ENCODE measurements around the gene CSH1. TPM values are rescaled to one million over a fixed set of nuclear protein-coding genes. Genes with fewer than 3 reads are reported as not detected.
A peak's percentile ranks its signal among the peaks of the same experiment; 100 is the strongest.
"Not testable (repeated sequence)": the region's sequence is repeated elsewhere in the genome, so short reads cannot be mapped to it uniquely, and the experiment has no call there.

CSH1 gene
- total RNA-seq, 1 experiment from 2014 or later, result not detected

DNA sequence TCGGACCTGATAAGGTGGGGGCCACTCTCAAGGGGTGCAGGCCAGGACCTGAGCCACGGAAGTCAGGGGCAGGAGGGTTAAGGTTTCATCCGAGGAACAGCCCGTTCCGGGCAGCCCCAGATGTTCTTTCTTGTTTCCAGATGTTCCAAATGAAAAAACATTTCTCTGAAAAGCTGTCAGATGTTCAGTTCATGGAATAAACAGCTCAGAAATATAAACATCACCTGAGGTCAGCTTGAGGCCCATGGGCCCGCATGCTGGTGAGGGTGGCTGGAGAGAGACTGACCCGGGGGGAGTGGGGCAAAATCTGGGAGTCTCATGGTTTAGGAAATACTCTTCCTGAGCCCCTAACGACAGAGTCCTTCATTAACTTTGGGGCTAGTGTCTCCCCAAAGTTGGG is 37.2 kb upstream of the CSH1 start:
- no peak for DNase-seq

GRCh38 chr17:63932721-63933120 is 36.3 kb upstream of the CSH1 start:
- Histone ChIP-seq H3K36me3 (replicated peaks; ENCODE audit: control insufficient read depth, insufficient read depth, low read length) (no peaks in the 10 kb centered on the region), H3K27me3 (ENCODE audit: control insufficient read depth, insufficient read depth, low read length) (no peaks in the 10 kb centered on the region), H3K4me3 (ENCODE audit: insufficient read depth, low read depth, low read length) (no peak overlapping the region)
- DNase-seq, result no peak

More for the DNA sequence above, 37.2 kb upstream of the CSH1 start:
- Histone ChIP-seq H3K4me3 (ENCODE audit: insufficient read depth, low read depth, low read length) (no peak overlapping the region), H3K27me3 (ENCODE audit: control insufficient read depth, insufficient read depth, low read length) (no peaks in the 10 kb centered on the region), H3K36me3 (replicated peaks; ENCODE audit: control insufficient read depth, insufficient read depth, low read length) (no peaks in the 10 kb centered on the region)

- Histone ChIP-seq H3K27me3 (ENCODE audit: control insufficient read depth, insufficient read depth, low read length) (no peaks in the 10 kb centered on the region), H3K36me3 (replicated peaks; ENCODE audit: control insufficient read depth, insufficient read depth, low read length) (no peaks in the 10 kb centered on the region), H3K4me3 (ENCODE audit: insufficient read depth, low read depth, low read length) (no peak within 1 kb of the TSS)
- DNase-seq, result peak; percentile 75
These were observed 35.7 kb upstream of the CSH1 start, which contains the start of gene CD79B for GRCh38 chr17:63931981-63932561. TSS of gene CD79B (minus strand) at chr17:63932331. CDS start at chr17:63932261, 70 bp downstream.

GRCh38 chr17:63930951-63931575 is 34.7 kb upstream of the CSH1 start:
- Histone ChIP-seq H3K36me3 (replicated peaks; ENCODE audit: control insufficient read depth, insufficient read depth, low read length) (no peaks in the 10 kb centered on the region), H3K4me3 (ENCODE audit: insufficient read depth, low read depth, low read length) (no peak overlapping the region), H3K27me3 (ENCODE audit: control insufficient read depth, insufficient read depth, low read length) (no peaks in the 10 kb centered on the region)
- DNase-seq, result peak; percentile 91

- Histone ChIP-seq H3K27me3 (ENCODE audit: control insufficient read depth, insufficient read depth, low read length) (no peaks in the 10 kb centered on the region), H3K36me3 (replicated peaks; ENCODE audit: control insufficient read depth, insufficient read depth, low read length) (no peaks in the 10 kb centered on the region), H3K4me3 (ENCODE audit: insufficient read depth, low read depth, low read length) (no peak overlapping the region)
- DNase-seq, result peak; percentile 75
These were observed 33.7 kb upstream of the CSH1 start for GRCh38 chr17:63929860-63930766.

GRCh38 chr17:63928966-63929695 is 32.8 kb upstream of the CSH1 start:
- H3K36me3 ChIP-seq (replicated peaks; ENCODE audit: control insufficient read depth, insufficient read depth, low read length), result no peaks in the 10 kb centered on the region

DNA sequence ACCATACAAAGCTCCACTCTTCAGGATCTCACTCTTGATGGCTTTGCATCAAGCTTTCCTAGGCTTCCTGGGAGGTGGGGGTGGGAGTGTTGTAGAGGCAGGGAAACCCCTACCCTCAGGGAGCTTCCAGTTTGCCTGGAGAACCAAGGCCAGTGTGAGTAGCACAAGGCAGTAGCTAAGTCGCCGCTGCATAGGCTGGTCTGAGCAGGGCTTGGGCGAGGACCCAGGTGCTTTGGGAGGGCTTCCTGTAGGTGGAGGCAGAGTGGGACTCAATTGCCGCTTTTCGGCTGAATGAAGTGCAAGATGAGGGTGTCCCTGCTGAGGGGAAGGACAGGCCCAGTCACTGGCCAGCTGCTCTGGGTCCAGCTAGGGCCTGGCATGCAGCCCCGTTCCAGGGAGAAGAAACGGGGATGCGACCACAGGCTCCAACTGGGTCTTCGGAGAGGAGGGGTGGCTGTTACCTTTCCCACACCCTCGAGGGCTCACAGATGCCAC is 31.8 kb upstream of the CSH1 start:
- H3K27me3 ChIP-seq (ENCODE audit: control insufficient read depth, insufficient read depth, low read length), result no peaks in the 10 kb centered on the region

More at GRCh38 chr17:63928966-63929695, 32.8 kb upstream of the CSH1 start:
- Histone ChIP-seq H3K4me3 (ENCODE audit: insufficient read depth, low read depth, low read length) (no peak overlapping the region), H3K27me3 (ENCODE audit: control insufficient read depth, insufficient read depth, low read length) (no peaks in the 10 kb centered on the region)
- peak; percentile 33 for DNase-seq

DNA sequence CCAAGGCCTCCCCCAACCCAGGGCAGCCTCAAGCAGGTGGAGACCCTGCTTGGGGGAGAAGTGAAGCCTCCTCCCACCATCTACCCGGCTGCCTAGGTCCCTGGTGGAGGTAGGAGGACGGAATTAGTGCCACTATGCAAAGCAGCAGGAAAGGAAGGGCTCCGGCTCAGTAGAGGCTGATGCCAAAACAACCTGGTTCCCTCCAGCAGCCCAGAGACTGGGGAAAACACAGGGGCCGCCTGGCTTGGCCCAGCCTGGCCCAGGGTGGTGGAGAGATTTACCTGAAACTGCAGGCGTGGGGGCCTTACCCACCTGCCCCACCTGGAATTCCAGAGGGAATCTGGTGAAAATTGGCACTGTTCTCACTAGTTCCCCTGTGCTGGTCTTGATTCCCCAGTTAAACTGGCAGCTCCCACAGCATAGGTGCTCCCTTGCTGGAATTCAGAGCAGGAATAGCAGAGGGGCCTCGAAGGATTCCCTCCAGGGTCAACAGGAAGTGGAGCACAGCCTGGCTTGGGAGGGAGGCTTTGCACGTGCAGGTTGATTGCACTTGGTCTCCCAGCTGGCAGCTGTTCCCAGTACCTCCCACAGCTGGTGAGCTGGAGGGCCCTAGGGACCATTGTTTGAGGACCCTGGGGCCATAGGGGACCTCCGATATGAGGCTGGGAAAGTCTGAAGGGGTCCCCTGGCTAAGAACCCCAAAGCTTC is 31.2 kb upstream of the CSH1 start:
- Histone ChIP-seq H3K27me3 (ENCODE audit: control insufficient read depth, insufficient read depth, low read length) (no peaks in the 10 kb centered on the region), H3K4me3 (ENCODE audit: insufficient read depth, low read depth, low read length) (no peak overlapping the region), H3K36me3 (replicated peaks; ENCODE audit: control insufficient read depth, insufficient read depth, low read length) (no peaks in the 10 kb centered on the region)
- DNase-seq, result peak; percentile 56

More for the DNA sequence above, 31.8 kb upstream of the CSH1 start:
- H3K36me3 ChIP-seq (replicated peaks; ENCODE audit: control insufficient read depth, insufficient read depth, low read length), result no peaks in the 10 kb centered on the region
- H3K4me3 ChIP-seq (ENCODE audit: insufficient read depth, low read depth, low read length), result no peak overlapping the region
- peak; percentile 40 for DNase-seq

GRCh38 chr17:63926164-63926563 is 29.8 kb upstream of the CSH1 start:
- no peak for DNase-seq
- H3K4me3 ChIP-seq (ENCODE audit: insufficient read depth, low read depth, low read length), result no peak overlapping the region
- H3K27me3 ChIP-seq (ENCODE audit: control insufficient read depth, insufficient read depth, low read length), result no peaks in the 10 kb centered on the region
- no peaks in the 10 kb centered on the region for H3K36me3 ChIP-seq (replicated peaks; ENCODE audit: control insufficient read depth, insufficient read depth, low read length)

GRCh38 chr17:63925615-63926014 is 29.2 kb upstream of the CSH1 start:
- Histone ChIP-seq H3K4me3 (ENCODE audit: insufficient read depth, low read depth, low read length) (no peak overlapping the region), H3K27me3 (ENCODE audit: control insufficient read depth, insufficient read depth, low read length) (no peaks in the 10 kb centered on the region), H3K36me3 (replicated peaks; ENCODE audit: control insufficient read depth, insufficient read depth, low read length) (no peaks in the 10 kb centered on the region)
- DNase-seq, result peak; percentile 20

- H3K27me3 ChIP-seq (ENCODE audit: control insufficient read depth, insufficient read depth, low read length); DNase-seq; H3K36me3 ChIP-seq (replicated peaks; ENCODE audit: control insufficient read depth, insufficient read depth, low read length); H3K4me3 ChIP-seq (ENCODE audit: insufficient read depth, low read depth, low read length): not testable (repeated sequence)
These were observed 26.0 kb upstream of the CSH1 start for GRCh38 chr17:63922402-63922801.

- H3K27me3 ChIP-seq (ENCODE audit: control insufficient read depth, insufficient read depth, low read length); H3K4me3 ChIP-seq (ENCODE audit: insufficient read depth, low read depth, low read length); H3K36me3 ChIP-seq (replicated peaks; ENCODE audit: control insufficient read depth, insufficient read depth, low read length); DNase-seq: not testable (repeated sequence)
These were observed 24.4 kb upstream of the CSH1 start for GRCh38 chr17:63920779-63921178.

- not testable (repeated sequence) for H3K27me3 ChIP-seq (ENCODE audit: control insufficient read depth, insufficient read depth, low read length); H3K4me3 ChIP-seq (ENCODE audit: insufficient read depth, low read depth, low read length); H3K36me3 ChIP-seq (replicated peaks; ENCODE audit: control insufficient read depth, insufficient read depth, low read length)
- DNase-seq, result peak; percentile 7
These were observed 23.7 kb upstream of the CSH1 start for GRCh38 chr17:63920050-63920449.
